Measurements from ENCODE around the gene ELL2. TPM values are rescaled to one million over a fixed set of nuclear protein-coding genes. Genes with fewer than 3 reads are reported as not detected.

ELL2 gene
- total and polyA plus RNA-seq, 10 donors: 4.3 to 109 (median 66.8) TPM

- no peak for DNase-seq
- TF ChIP-seq POLR2A (IDR thresholded peaks at IDR 0.05): no peak
- no peak for TF ChIP-seq POLR2AphosphoS5 (IDR thresholded peaks at IDR 0.05)
- TF ChIP-seq CTCF (IDR thresholded peaks at IDR 0.05 in 8 of 11, conservative IDR thresholded peaks at IDR 0.05 in 3 of 11): peak in 6 of 11 experiments; percentile 20 to 48 (median 30)
- Histone ChIP-seq H3K4me1 (peaks cover 0 to 15% (median 0%) of the 10 kb centered on the region in 6 donors), H3K27ac (no peak overlapping the region), H3K36me3 (peaks cover 0 to 100% (median 25%) of the 10 kb centered on the region in 6 donors), H3K4me3 (no peak overlapping the region), H3K27me3 (replicated peaks in 1 of 7) (no peaks in the 10 kb centered on the region), H3K9me3 (no peaks in the 10 kb centered on the region)
- intact Hi-C loops (cut with DNase I; ENCODE audit: low total_unique reads): no loop called here
- 88 to 95% (median 92%) methylated on average over 5 of the region's 5 CpGs for WGBS, 5 donors
Observed at GRCh38 chr5:95892784-95893354, 68.8 kb downstream of the ELL2 start.

GRCh38 chr5:95891499-95891898, 70.2 kb downstream of the ELL2 start:
- Histone ChIP-seq H3K4me1 (peaks cover 0 to 10% (median 0%) of the 10 kb centered on the region in 6 donors), H3K27ac (no peak overlapping the region), H3K36me3 (peaks cover 0 to 100% (median 26%) of the 10 kb centered on the region in 6 donors), H3K27me3 (replicated peaks in 1 of 7) (no peaks in the 10 kb centered on the region), H3K9me3 (no peaks in the 10 kb centered on the region), H3K4me3 (no peak overlapping the region)
- WGBS, 5 donors: 93 to 100% (median 96%) methylated on average over 2 of the region's 2 CpGs
- TF ChIP-seq CTCF (IDR thresholded peaks at IDR 0.05 in 8 of 11, conservative IDR thresholded peaks at IDR 0.05 in 3 of 11) (no peak), POLR2AphosphoS5 (IDR thresholded peaks at IDR 0.05) (no peak), POLR2A (IDR thresholded peaks at IDR 0.05) (no peak)
- intact Hi-C loops (cut with DNase I; ENCODE audit: low total_unique reads): no loop called here
- no peak for DNase-seq

DNA sequence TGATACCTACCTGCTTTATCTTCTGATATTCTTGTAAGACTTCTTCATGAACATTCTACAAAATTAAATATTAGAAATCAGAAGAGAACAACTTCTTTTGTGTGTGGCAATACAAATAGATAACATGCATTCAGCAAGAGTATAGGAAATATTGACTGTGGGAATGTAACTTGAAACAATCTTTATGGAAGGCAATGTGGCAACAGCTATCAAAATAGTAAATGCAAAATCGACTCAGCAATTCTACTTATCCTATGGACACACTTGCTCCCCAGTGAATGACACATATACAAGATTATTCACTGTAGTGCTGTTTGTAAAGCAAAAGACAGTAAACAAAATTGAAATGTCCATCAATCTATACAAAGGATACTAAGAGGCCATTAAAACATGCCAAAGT, 72.6 kb downstream of the ELL2 start:
- DNase-seq: no peak
- intact Hi-C loops (cut with DNase I; ENCODE audit: low total_unique reads): no loop called here
- no peak overlapping the region for H3K4me3 ChIP-seq
- H3K36me3 ChIP-seq: peaks cover 0 to 83% (median 19%) of the 10 kb centered on the region in 6 donors
- TF ChIP-seq CTCF (IDR thresholded peaks at IDR 0.05 in 8 of 11, conservative IDR thresholded peaks at IDR 0.05 in 3 of 11) (no peak), POLR2A (IDR thresholded peaks at IDR 0.05) (no peak), POLR2AphosphoS5 (IDR thresholded peaks at IDR 0.05) (no peak)
- H3K9me3 ChIP-seq: no peaks in the 10 kb centered on the region
- H3K27ac ChIP-seq: no peak overlapping the region
- 81 to 95% (median 89%) methylated on average over 1 of the region's 1 CpG for WGBS, 5 donors
- no peaks in the 10 kb centered on the region for H3K27me3 ChIP-seq (replicated peaks in 1 of 7)
- H3K4me1 ChIP-seq: peaks cover 0 to 2% (median 0%) of the 10 kb centered on the region in 6 donors

- no peak for DNase-seq
- peaks cover 0 to 72% (median 16%) of the 10 kb centered on the region in 6 donors for H3K36me3 ChIP-seq
- no peak overlapping the region for H3K4me3 ChIP-seq
- intact Hi-C loops (cut with DNase I; ENCODE audit: low total_unique reads): no loop called here
- TF ChIP-seq CTCF (IDR thresholded peaks at IDR 0.05 in 8 of 11, conservative IDR thresholded peaks at IDR 0.05 in 3 of 11) (no peak), POLR2AphosphoS5 (IDR thresholded peaks at IDR 0.05) (no peak), POLR2A (IDR thresholded peaks at IDR 0.05) (no peak)
- no peaks in the 10 kb centered on the region for H3K27me3 ChIP-seq (replicated peaks in 1 of 7)
- 94 to 98% (median 96%) methylated on average over 5 of the region's 5 CpGs for WGBS, 5 donors
- no peaks in the 10 kb centered on the region for H3K9me3 ChIP-seq
- peaks cover 0 to 7% (median 0%) of the 10 kb centered on the region in 6 donors for H3K4me1 ChIP-seq
- H3K27ac ChIP-seq: no peak overlapping the region
Observed at GRCh38 chr5:95887977-95888376, 73.7 kb downstream of the ELL2 start.
